Fibroblast of skin of right quadriceps (primary cell): ENCODE results near the gene TMCO5A.

Experiments
- DNase-seq: peaks from one replicate; pipeline ENCODE4 v3.0.0-alpha.2; 2013

Gene TMCO5A

DNA sequence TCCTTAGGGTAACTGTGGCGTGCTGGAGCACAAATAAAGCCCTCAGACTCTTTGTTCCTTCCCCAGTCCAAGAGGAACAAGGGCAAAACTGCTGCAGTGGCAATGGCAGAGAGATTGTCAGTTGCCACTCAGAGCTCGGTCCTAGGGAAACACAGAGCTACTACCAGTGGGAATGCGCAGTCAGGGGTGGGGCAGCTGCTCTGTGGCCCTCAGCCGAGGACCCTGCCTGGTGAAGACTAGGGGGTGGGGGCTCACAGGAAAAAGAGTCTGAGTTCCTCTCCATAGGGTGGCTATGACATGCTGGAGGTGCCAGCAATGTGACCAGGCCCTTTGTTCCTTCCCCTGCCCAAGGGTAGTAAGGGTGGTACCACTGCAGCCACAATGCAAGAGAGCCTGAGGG, 43.8 kb downstream of the TMCO5A start:
- DNase-seq = no peak

DNA sequence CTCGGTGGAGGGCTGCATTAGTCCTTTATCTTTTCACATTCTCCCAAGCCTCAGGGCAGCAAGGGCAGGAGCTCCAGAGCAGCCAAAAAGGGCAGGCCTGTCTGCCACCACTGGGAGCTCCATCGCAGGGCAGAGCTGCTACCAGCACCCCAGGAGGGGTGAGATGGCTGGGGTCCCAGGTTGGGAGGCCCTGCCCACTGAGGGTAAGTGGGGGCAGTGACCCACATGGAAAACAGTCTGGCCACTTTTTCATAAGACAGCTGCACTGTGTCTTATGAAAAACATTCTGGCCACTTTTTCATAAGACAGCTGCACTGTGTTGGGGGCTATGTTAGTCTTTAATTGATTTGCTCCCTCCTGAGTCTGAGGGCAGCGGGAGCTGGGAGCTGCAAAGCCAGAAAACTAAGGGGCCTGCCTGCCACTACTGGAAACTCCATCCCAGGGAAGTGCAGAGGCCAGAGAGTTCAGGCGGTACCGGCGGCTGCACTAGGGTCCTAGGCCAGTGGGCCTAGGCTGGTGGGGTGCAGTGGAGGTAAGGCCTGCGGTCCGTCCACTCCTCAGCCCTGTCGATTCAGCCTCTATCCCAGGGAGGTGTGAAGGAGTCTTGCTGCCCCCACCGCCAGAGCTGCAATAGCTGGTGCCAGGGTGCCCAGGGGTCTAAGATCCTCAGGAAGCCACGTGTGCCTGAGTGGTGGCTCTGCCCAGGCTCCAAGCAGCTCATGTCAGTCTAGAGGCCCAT, 45.4 kb downstream of the TMCO5A start:
- DNase-seq = no peak

DNA sequence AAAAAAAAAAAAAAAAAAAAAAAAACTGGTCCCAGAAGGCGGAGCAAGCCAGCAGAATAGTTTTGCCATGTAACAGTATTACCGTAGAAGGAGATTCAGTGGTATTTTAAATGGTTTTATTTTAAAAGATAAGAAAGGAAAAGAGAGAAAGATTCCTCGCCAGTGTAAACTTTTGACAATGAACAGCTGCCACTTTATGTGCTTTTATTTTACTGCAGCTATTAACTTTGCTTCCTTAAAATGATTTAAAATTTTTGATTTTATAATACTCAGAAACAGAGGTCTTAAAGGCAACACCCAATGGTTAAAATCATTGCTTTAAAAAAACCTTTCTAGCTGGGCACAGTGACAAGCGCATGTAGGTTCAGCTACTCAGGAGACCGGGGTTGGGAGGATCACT, 46.8 kb downstream of the TMCO5A start:
- no peak for DNase-seq

DNA sequence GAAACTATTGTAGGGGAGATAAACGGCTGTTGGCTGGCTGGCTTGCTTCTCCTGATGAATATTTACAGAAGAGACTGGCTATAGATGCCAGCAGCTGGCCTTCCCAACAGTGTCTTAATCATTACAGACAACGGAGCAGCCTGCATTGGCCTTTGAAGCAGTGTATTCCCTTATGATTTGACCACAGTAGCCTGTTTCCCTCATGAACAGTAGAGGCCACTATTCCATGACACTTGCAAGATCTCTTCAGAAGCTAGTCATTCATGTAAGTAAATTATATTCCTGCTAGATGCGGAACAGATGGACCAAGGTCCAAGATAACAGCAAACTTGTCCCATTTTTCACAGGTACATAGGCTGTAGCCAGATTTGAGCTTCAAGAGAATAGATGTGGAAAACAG, 47.3 kb downstream of the TMCO5A start:
- peak; percentile 46 for DNase-seq

DNA sequence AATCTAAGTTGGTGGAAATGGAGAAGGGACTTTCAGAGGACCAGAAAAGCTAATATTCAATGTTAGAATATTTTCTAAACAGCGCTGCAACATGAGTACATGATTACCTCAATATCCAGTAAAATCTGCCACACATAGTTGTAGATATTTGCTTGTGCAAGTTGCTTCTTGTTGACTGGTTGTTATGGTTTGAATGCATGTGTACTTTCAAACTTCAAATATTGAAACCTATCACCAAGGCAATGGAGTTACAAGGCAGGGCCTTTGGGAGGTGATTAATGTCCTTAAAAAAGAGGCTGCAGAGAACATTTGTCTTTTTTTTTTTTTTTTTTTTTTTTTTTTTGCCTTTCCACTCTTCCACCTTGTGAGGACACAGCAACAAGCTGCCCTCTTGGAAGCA, 49.9 kb downstream of the TMCO5A start:
- no peak for DNase-seq

DNA sequence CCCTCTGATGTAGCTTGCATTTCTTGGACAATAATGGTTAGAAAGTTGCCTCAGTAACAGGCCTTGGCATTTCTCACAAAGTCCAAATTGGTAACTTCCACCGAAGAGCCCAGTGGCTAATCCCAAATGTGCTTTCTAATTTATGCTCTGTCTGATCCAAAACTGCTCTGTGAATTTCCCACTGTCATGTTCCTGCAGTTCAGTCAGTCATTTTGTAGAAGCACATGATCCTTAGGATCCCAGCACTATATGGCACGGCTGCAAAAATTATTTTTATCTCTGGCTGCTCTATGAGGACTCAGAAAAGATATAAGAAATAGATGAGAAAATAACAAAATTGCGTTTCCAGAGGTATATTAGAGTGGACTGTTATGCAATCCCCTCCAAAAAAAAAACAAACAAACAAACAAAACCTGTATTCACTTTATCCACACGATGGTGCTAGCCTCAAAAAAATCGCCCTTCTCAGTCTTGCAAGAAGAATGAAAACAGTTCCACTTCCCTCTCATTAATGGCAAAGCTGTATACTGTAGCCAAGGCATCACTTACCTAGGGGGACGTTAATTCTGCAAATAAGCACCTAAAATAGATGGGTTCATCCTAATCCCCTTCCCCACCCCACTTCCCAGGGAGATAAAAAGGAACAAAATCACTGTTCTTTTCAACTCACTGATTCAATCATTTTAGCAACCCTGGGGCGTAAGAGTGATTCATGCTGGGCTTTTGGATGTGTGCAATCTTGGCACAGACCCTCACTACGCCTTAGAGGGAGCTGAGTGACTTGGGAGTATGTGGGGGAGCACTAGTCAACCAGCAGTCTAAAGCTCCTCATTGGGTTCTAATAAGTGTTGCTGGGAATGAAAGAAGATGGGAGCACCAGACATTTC, 61.3 kb downstream of the TMCO5A start:
- peak; percentile 78 for DNase-seq
